ENCODE measurements around the gene ACTA2. TPM values are rescaled to one million over a fixed set of nuclear protein-coding genes. Genes with fewer than 3 reads are reported as not detected.

Gene ACTA2
- total RNA-seq, 4 donors from 2014 or later = 5,887 to 9,086 (median 7,887) TPM

DNA sequence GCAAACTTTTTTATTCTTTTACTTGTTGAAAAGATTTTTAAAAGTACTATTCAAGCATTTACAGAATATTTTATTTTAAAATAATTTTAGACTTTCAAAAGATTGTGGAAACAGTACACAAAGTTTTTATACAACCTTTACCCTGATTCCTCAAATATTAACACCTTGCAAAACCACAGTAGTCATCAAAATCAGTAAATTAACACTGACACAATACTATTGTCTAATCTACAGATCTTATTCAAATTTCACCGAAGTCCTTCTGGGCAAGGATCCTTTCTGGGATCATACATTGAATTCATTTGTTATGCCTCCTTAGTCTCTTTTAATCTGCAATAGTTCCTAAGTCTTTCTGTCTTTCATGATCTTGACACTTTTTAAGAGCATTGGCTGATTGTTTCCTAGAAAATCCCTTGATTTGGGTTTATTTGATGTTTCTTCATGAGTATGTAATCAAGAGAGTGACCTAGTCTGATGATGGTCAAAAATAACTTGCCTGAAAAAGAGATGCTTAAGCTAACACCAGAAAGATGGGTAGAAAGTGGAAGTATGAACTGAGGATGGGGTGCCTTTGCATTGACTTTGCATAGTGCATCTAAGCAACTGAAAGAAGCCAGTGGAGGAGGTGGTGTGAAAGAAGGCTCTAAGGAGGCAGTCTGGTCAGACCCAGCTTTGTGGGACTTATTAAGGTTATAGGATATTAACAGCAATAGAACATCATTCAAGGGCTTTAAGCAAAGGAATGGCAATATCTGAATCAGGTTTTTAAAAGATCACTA lies 62.8 kb downstream of the ACTA2 start:
- ATAC-seq = no peak
- Histone ChIP-seq H3K36me3 (no peaks in the 10 kb centered on the region), H3K4me3 (no peak overlapping the region), H3K27ac (no peak overlapping the region), H3K27me3 (no peaks in the 10 kb centered on the region), H3K4me1 (peaks cover 0 to 5% (median 0%) of the 10 kb centered on the region in 3 donors), H3K9me3 (no peaks in the 10 kb centered on the region)
- TF ChIP-seq EP300 (IDR thresholded peaks at IDR 0.05) (no peak), POLR2AphosphoS5 (IDR thresholded peaks at IDR 0.05) (no peak), POLR2A (IDR thresholded peaks at IDR 0.05) (no peak)
- 76 to 100% methylated on average over 1 of the region's 1 CpG for WGBS, 2 donors (ENCODE audit: low coverage in 1 of 2)

- ATAC-seq = no peak
- TF ChIP-seq POLR2A (IDR thresholded peaks at IDR 0.05) (no peak), EP300 (IDR thresholded peaks at IDR 0.05) (no peak), POLR2AphosphoS5 (IDR thresholded peaks at IDR 0.05) (no peak), CTCF (IDR thresholded peaks at IDR 0.05) (no peak)
- Histone ChIP-seq H3K36me3 (no peaks in the 10 kb centered on the region), H3K9me3 (no peaks in the 10 kb centered on the region), H3K27me3 (no peaks in the 10 kb centered on the region), H3K27ac (no peak overlapping the region), H3K4me1 (peaks cover 0 to 14% (median 0%) of the 10 kb centered on the region in 3 donors), H3K4me3 (no peak overlapping the region)
Measured at GRCh38 chr10:88888810-88889445, 63.6 kb downstream of the ACTA2 start.

GRCh38 chr10:88886557-88886956 lies 66.0 kb downstream of the ACTA2 start:
- no peak overlapping the region for H3K4me3 ChIP-seq
- no peak for ATAC-seq
- no peak overlapping the region for H3K27ac ChIP-seq

More at GRCh38 chr10:88886557-88886956, 66.0 kb downstream of the ACTA2 start:
- Histone ChIP-seq H3K36me3 (no peaks in the 10 kb centered on the region), H3K27me3 (no peaks in the 10 kb centered on the region), H3K9me3 (no peaks in the 10 kb centered on the region), H3K4me1 (peaks cover 0 to 29% (median 0%) of the 10 kb centered on the region in 3 donors)
- no peak for TF ChIP-seq POLR2AphosphoS5 (IDR thresholded peaks at IDR 0.05)
- no peak for TF ChIP-seq CTCF (IDR thresholded peaks at IDR 0.05)
- TF ChIP-seq EP300 (IDR thresholded peaks at IDR 0.05) = no peak
- TF ChIP-seq POLR2A (IDR thresholded peaks at IDR 0.05) = no peak

Small RNA genes within 50 kb of the gene (small RNA-seq; reads per million reads assigned to genes)
- 0 reads per million in 4 donors for gene RF02116

Other genes with a start within 250 kb of the ACTA2 start
- gene LIPK, start 246.5 kb downstream of the ACTA2 start, total RNA-seq = not detected
- under 1 TPM in 1 of 4 donors, not detected in 3; 0.94 TPM for gene LIPN, start 192.8 kb downstream of the ACTA2 start, total RNA-seq
- gene LIPM, start 150.0 kb downstream of the ACTA2 start, total RNA-seq = not detected
- under 1 TPM in 1 of 4 donors, not detected in 3; 0.96 TPM for gene ANKRD22, start 100.9 kb downstream of the ACTA2 start, total RNA-seq
- 10 to 100 TPM; 14.4 to 26.3 (median 22.3) TPM for gene STAMBPL1, start 72.5 kb downstream of the ACTA2 start, total RNA-seq
- 10 to 100 TPM; 15.0 to 27.5 (median 19.6) TPM for gene FAS, start 38.0 kb upstream of the ACTA2 start, total RNA-seq